CD8-positive, alpha-beta memory T cell (primary cell): Measurements from ENCODE around the gene DPP6. TPM values are rescaled to one million over a fixed set of nuclear protein-coding genes. Genes with fewer than 3 reads are reported as not detected.

ENCODE experiments used
- CTCF ChIA-PET: fragments of 350-600 bp; sonication (Branson Sonifier 250); formaldehyde crosslinking; loops from one replicate; lab custom pipeline; 2021; ENCODE audit warnings: antibody characterized with exemption; lab: Charles Lee
- POLR2A ChIA-PET: fragments of 350-600 bp; sonication (Branson Sonifier 250); formaldehyde crosslinking; loops from one replicate; lab custom pipeline; 2021; ENCODE audit warnings: antibody characterized with exemption; lab: Charles Lee
- DNase-seq, 5 donors: peaks; one replicate each; pipeline versions ENCODE4 v3.0.0 to v3.0.0-alpha.2; 2020 to 2022; ENCODE audit warnings: mixed read lengths in 1 of 5
- H3K27ac ChIP-seq: one replicate; pipeline ENCODE4 v1.7.0; 2013; ENCODE audit warnings: low read depth, mild to moderate bottlenecking, low read length, moderate library complexity
- H3K27me3 ChIP-seq: 2 replicates; pipeline ENCODE4 v1.7.0; 2013; ENCODE audit warnings: low read length, mild to moderate bottlenecking; ENCODE audit not compliant: insufficient read depth, poor library complexity, severe bottlenecking
- H3K36me3 ChIP-seq: 2 replicates; pipeline ENCODE4 v1.7.0; 2013; ENCODE audit warnings: mild to moderate bottlenecking, low read length, moderate library complexity; ENCODE audit not compliant: insufficient read depth
- H3K4me1 ChIP-seq: 2 replicates; pipeline ENCODE4 v1.7.0; 2013; ENCODE audit warnings: mild to moderate bottlenecking, low read length, moderate library complexity; ENCODE audit not compliant: insufficient read depth
- H3K4me3 ChIP-seq: 2 replicates; pipeline ENCODE4 v1.7.0; 2013; ENCODE audit warnings: mild to moderate bottlenecking, low read length
- H3K9me3 ChIP-seq: 2 replicates; pipeline ENCODE4 v1.7.0; 2013; ENCODE audit warnings: mild to moderate bottlenecking, low read length
- H3K27ac Mint-ChIP-seq, 8 donors: one replicate each; pipeline ENCODE4 v1.8.0; 2020 to 2021; ENCODE audit warnings: mixed read lengths in 8 of 8, mild to moderate bottlenecking in 6 of 8, inconsistent platforms in 3 of 8, moderate library complexity in 3 of 8
- H3K27me3 Mint-ChIP-seq, 2 donors: one replicate each; pipeline ENCODE4 v1.8.0; 2020 to 2021; ENCODE audit warnings: mixed read lengths in 2 of 2, mild to moderate bottlenecking in 1 of 2, moderate library complexity in 1 of 2
- H3K36me3 Mint-ChIP-seq, 3 donors: one replicate each; pipeline ENCODE4 v1.8.0; 2020 to 2021; ENCODE audit warnings: mixed read lengths in 3 of 3, inconsistent platforms in 1 of 3, mild to moderate bottlenecking in 1 of 3
- H3K4me1 Mint-ChIP-seq, 3 donors: one replicate each; pipeline ENCODE4 v1.8.0; 2020 to 2021; ENCODE audit warnings: mixed read lengths in 3 of 3, inconsistent platforms in 1 of 3, mild to moderate bottlenecking in 1 of 3
- H3K4me3 Mint-ChIP-seq, 7 donors: one replicate each; pipeline ENCODE4 v1.8.0; 2020 to 2021; ENCODE audit warnings: mixed read lengths in 7 of 7, mild to moderate bottlenecking in 6 of 7, moderate library complexity in 4 of 7, inconsistent platforms in 2 of 7
- H3K9me3 Mint-ChIP-seq, 5 donors: one replicate each; pipeline ENCODE4 v1.8.0; 2020 to 2022; ENCODE audit warnings: mixed read lengths in 5 of 5, mild to moderate bottlenecking in 3 of 5, moderate library complexity in 2 of 5, inconsistent platforms in 1 of 5
- polyA plus RNA-seq: library from polyadenylated mRNA; unstranded; fragments of 300-500 nt; fragmentation: Illumina TruSeq; gene quantifications from one replicate; pipeline ENCODE4 v1.2.3, GENCODE V29; 2021
- total RNA-seq, 2 experiments: library from RNA; stranded (reverse); gene quantifications; one replicate each; pipeline ENCODE4 v1.2.3, GENCODE V29; 2021

Gene DPP6
- total and polyA plus RNA-seq, 3 experiments from 2014 or later: not detected

DNA sequence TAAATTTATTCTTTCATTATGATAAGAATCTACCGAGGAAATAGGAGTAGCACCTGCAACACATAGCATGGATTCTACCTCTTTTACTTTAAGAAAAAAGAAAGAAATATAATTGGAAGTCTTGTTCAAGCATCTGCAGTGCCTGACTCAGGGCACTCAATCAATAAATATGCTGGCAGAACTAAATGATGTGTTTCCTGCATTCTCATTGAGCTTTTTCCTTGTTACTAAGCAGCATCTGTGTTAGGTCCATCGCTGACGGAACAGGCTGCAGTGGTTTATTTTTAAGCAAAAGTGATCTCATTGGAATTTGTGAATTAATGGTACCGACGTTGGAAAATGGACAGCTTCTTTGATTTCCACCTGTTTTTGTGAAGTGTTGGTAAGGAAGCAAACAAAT is 417.5 kb downstream of the DPP6 start:
- H3K36me3 Mint-ChIP-seq: no peaks in the 10 kb centered on the region
- no peak overlapping the region for H3K4me3 ChIP-seq
- no peak overlapping the region for H3K4me3 Mint-ChIP-seq
- no peak overlapping the region for H3K27ac ChIP-seq
- no peaks in the 10 kb centered on the region for H3K4me1 ChIP-seq
- no peaks in the 10 kb centered on the region for H3K27me3 Mint-ChIP-seq
- no peaks in the 10 kb centered on the region for H3K9me3 ChIP-seq
- no peaks in the 10 kb centered on the region for H3K4me1 Mint-ChIP-seq
- no peaks in the 10 kb centered on the region for H3K36me3 ChIP-seq
- DNase-seq: no peak
- CTCF ChIA-PET: no interaction called here
- POLR2A ChIA-PET: no interaction called here
- H3K9me3 Mint-ChIP-seq: peaks cover 0 to 8% (median 2%) of the 10 kb centered on the region in 5 donors
- no peaks in the 10 kb centered on the region for H3K27me3 ChIP-seq
- H3K27ac Mint-ChIP-seq: no peak overlapping the region

DNA sequence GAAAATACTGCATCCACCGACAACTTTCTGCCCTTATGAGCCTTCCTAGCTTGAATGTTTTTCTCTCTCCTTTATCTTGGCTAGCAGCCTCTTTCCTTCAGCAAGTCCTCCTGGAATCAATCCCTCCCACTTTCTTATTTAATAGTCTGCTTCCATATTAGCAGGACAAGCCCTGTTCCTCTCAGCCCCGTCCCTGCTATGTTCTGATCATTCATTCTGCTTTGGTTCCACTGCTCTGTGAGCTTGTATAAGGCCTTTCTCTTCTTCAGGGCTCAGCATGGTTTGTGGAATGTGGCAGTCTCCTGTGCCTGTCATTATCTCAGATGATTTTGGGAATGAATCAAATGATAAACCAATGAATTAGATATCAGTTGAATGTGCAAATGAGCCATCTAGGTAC is 420.1 kb downstream of the DPP6 start:
- Histone ChIP-seq H3K4me3 (no peak overlapping the region), H3K27ac (no peak overlapping the region), H3K27me3 (no peaks in the 10 kb centered on the region), H3K9me3 (no peaks in the 10 kb centered on the region), H3K36me3 (no peaks in the 10 kb centered on the region), H3K4me1 (no peaks in the 10 kb centered on the region)
- Mint-ChIP-seq H3K27me3 (no peaks in the 10 kb centered on the region), H3K4me1 (no peaks in the 10 kb centered on the region), H3K27ac (no peak overlapping the region), H3K36me3 (no peaks in the 10 kb centered on the region), H3K9me3 (peaks cover 0 to 3% (median 0%) of the 10 kb centered on the region in 5 donors), H3K4me3 (no peak overlapping the region)
- DNase-seq: no peak
- ChIA-PET CTCF (no interaction called here), POLR2A (no interaction called here)

DNA sequence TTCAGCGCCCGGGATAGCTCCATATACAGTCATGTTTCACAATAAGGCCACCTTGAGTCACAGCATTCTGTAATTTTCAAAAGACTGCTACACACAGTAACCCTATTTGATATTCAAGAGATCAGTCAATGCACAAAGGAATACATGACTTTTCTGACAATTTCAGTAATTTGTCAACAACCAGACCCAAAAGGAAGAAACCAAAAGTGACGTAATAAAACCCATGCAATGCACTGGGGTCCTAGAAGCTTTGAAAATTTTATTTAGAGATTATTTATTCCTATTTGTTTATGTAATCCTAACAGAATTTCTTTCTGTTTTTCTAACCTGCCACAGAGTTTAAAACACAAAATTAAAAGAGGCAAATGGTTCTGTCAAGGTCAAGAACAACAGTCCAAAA is 421.2 kb downstream of the DPP6 start:
- Mint-ChIP-seq H3K9me3 (peaks cover 0 to 4% (median 2%) of the 10 kb centered on the region in 5 donors), H3K27me3 (no peaks in the 10 kb centered on the region), H3K36me3 (no peaks in the 10 kb centered on the region), H3K27ac (no peak overlapping the region), H3K4me1 (no peaks in the 10 kb centered on the region), H3K4me3 (no peak overlapping the region)
- Histone ChIP-seq H3K9me3 (no peaks in the 10 kb centered on the region), H3K4me1 (no peaks in the 10 kb centered on the region), H3K36me3 (no peaks in the 10 kb centered on the region), H3K4me3 (no peak overlapping the region), H3K27ac (no peak overlapping the region), H3K27me3 (no peaks in the 10 kb centered on the region)
- POLR2A ChIA-PET: no interaction called here
- DNase-seq: no peak
- CTCF ChIA-PET: no interaction called here

DNA sequence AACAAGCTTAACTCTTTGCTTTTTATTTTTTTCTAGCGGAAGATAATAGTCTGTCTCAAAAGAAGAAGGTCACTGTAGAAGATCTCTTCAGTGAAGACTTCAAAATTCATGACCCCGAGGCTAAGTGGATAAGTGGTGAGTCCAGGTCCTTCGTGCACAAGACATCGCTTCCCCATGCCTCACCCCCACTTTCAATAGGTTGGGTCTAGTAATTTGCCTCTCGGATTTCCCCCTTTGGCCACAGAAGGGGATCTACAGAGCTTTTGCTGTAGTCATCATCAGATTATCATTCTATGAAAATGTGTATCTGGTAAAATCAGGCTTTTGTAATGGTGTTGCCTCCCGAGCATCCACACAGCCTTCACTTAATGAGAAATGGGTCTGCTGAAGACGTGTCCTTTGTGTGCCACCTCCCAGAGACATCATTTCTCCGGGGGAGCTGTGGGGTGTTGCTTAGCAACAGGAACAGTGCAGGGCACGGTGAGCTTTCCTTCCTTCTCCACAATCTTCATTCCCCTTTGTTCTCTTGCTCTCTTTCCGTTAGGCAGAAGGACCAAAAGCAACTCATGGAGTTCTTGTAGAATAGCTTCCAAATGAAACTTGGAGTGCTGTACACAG is 422.8 kb downstream of the DPP6 start:
- Histone ChIP-seq H3K36me3 (no peaks in the 10 kb centered on the region), H3K9me3 (no peaks in the 10 kb centered on the region), H3K27me3 (no peaks in the 10 kb centered on the region), H3K4me3 (no peak overlapping the region), H3K4me1 (no peaks in the 10 kb centered on the region), H3K27ac (no peak overlapping the region)
- CTCF ChIA-PET: no interaction called here
- H3K9me3 Mint-ChIP-seq: peaks cover 0 to 7% (median 0%) of the 10 kb centered on the region in 5 donors
- peaks cover 0 to 2% of the 10 kb centered on the region in 2 donors for H3K27me3 Mint-ChIP-seq
- no peak overlapping the region for H3K27ac Mint-ChIP-seq
- no peaks in the 10 kb centered on the region for H3K4me1 Mint-ChIP-seq
- POLR2A ChIA-PET: no interaction called here
- DNase-seq: no peak
- H3K4me3 Mint-ChIP-seq: no peak overlapping the region
- no peaks in the 10 kb centered on the region for H3K36me3 Mint-ChIP-seq

DNA sequence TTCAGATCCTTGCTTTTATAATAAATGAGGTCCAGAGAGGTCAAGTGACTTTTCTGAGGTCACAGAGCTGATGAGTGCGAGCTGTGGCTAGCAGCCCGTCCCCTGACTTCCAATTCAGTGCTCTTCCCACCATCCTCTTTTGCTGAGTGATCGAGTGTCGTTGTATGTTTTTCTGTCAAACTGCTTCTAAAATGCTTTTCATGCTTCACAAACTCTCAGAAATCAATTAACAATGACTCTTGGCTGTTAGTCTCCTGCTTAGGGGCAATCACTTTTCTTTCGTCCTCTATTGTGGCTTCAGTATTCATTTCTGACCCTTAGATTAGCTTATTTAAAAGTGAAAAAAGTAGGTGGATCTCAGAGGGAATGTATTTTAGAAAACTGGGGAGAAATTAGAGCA is 423.7 kb downstream of the DPP6 start:
- no peak for DNase-seq
- H3K27ac Mint-ChIP-seq: no peak overlapping the region
- no peaks in the 10 kb centered on the region for H3K36me3 ChIP-seq
- H3K4me3 ChIP-seq: no peak overlapping the region
- peaks cover 0 to 7% (median 0%) of the 10 kb centered on the region in 5 donors for H3K9me3 Mint-ChIP-seq
- no peaks in the 10 kb centered on the region for H3K4me1 ChIP-seq
- H3K9me3 ChIP-seq: no peaks in the 10 kb centered on the region
- H3K36me3 Mint-ChIP-seq: no peaks in the 10 kb centered on the region
- no peak overlapping the region for H3K27ac ChIP-seq
- no peak overlapping the region for H3K4me3 Mint-ChIP-seq
- H3K27me3 ChIP-seq: no peaks in the 10 kb centered on the region
- no peaks in the 10 kb centered on the region for H3K4me1 Mint-ChIP-seq
- ChIA-PET POLR2A (no interaction called here), CTCF (no interaction called here)
- H3K27me3 Mint-ChIP-seq: peaks cover 0 to 2% of the 10 kb centered on the region in 2 donors

DNA sequence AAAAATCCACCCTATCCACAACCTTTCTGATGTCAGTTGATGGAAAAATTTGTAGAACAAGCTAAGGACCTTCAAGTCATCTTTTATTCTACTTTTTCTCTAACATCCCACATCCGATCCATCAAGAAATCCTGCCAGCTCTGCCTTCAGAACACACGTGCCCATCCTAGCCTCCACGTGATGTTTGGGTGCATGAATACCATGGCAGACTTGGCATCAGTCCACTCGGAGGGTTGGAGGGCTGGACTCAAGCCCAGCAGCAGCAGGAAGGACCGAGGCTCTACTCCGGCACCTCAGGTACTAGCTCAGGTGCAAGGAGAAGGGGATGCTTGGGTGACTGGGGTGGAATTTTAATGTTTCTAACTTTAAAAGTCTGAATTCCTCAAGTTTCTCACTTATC is 428.6 kb downstream of the DPP6 start:
- no peak overlapping the region for H3K27ac ChIP-seq
- Mint-ChIP-seq H3K4me3 (no peak overlapping the region), H3K36me3 (no peaks in the 10 kb centered on the region), H3K4me1 (no peaks in the 10 kb centered on the region), H3K9me3 (peaks cover 0 to 5% (median 2%) of the 10 kb centered on the region in 5 donors), H3K27ac (no peak overlapping the region), H3K27me3 (peaks cover 0 to 2% of the 10 kb centered on the region in 2 donors)
- ChIA-PET CTCF (no interaction called here), POLR2A (no interaction called here)
- no peaks in the 10 kb centered on the region for H3K36me3 ChIP-seq
- H3K9me3 ChIP-seq: no peaks in the 10 kb centered on the region
- H3K27me3 ChIP-seq: no peaks in the 10 kb centered on the region
- H3K4me1 ChIP-seq: no peaks in the 10 kb centered on the region
- DNase-seq: no peak
- H3K4me3 ChIP-seq: no peak overlapping the region

DNA sequence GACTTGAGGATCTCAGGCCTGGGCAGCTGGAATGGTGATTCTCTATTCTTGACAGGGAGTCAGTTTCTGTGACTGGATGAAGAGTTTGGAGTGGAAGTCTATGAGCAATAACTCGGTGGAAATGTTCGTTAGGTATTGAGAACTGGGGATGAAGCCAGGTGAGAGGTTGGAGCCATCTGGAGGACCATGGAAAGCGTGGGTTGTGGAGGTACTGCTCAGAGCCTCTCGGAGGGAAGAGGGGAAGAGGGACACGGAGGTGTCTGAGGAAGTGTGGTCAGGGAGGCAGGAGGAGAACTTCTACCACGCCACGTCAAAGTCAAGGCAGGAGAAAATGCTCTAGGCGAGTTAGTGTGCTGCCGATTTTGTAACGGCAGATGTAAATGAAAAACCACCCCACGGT is 430.7 kb downstream of the DPP6 start:
- peaks cover 2 to 9% (median 7%) of the 10 kb centered on the region in 5 donors for H3K9me3 Mint-ChIP-seq

DNA sequence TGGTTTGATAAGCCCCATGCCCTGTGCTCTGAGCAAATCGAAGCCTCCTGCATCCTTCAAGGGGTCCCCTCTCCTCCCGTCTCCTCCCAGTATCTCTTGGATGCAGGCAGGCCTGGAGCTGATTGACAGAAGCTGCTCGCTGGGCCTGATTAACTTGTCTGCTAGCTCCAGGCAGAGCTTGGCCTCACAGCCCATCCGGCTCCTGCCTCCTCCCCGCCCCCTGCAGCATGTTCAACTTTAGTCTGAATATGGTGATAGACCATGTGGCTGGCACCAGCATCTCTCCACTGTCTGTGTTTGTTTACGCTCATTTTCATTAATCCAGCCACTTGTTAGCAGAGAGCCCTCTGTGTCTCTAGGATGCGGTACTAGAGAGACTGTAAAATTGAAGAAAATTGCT is 432.2 kb downstream of the DPP6 start:
- Mint-ChIP-seq H3K27ac (no peak overlapping the region), H3K36me3 (no peaks in the 10 kb centered on the region), H3K9me3 (peaks cover 1 to 12% (median 9%) of the 10 kb centered on the region in 5 donors), H3K27me3 (peaks cover 0 to 4% of the 10 kb centered on the region in 2 donors), H3K4me1 (no peaks in the 10 kb centered on the region), H3K4me3 (no peak overlapping the region)
- CTCF ChIA-PET: no interaction called here
- Histone ChIP-seq H3K4me1 (no peaks in the 10 kb centered on the region), H3K36me3 (no peaks in the 10 kb centered on the region), H3K27ac (no peak overlapping the region), H3K27me3 (no peaks in the 10 kb centered on the region), H3K9me3 (no peaks in the 10 kb centered on the region), H3K4me3 (no peak overlapping the region)
- no peak for DNase-seq
- POLR2A ChIA-PET: no interaction called here

More for the DNA sequence above, 430.7 kb downstream of the DPP6 start:
- DNase-seq: no peak
- Mint-ChIP-seq H3K4me1 (no peaks in the 10 kb centered on the region), H3K27ac (no peak overlapping the region), H3K36me3 (no peaks in the 10 kb centered on the region), H3K27me3 (peaks cover 0 to 4% of the 10 kb centered on the region in 2 donors), H3K4me3 (no peak overlapping the region)
- Histone ChIP-seq H3K4me3 (no peak overlapping the region), H3K4me1 (no peaks in the 10 kb centered on the region), H3K27me3 (no peaks in the 10 kb centered on the region), H3K36me3 (no peaks in the 10 kb centered on the region), H3K9me3 (no peaks in the 10 kb centered on the region), H3K27ac (no peak overlapping the region)
- POLR2A ChIA-PET: no interaction called here
- CTCF ChIA-PET: no interaction called here
